Tibial nerve (tissue), 4 donors: ENCODE measurements around the gene TBL1XR1. TPM values are rescaled to one million over a fixed set of nuclear protein-coding genes. Genes with fewer than 3 reads are reported as not detected.

Experiments
- DNase-seq, 2 donors: peaks; one replicate each; pipeline ENCODE4 v3.0.0-alpha.2; 2019; ENCODE audit warnings: low spot score in 2 of 2
- H3K27ac ChIP-seq, 4 donors: fragments of 200-600 bp; sonication (generic) in 3 of 4; one replicate each; pipeline ENCODE4 v1.5.1; 2017 to 2019; ENCODE audit warnings: mild to moderate bottlenecking in 1 of 4
- H3K27me3 ChIP-seq, 2 donors: fragments of 200-600 bp; sonication (generic) in 1 of 2; one replicate each; pipeline versions ENCODE4 v1.5.1 to v1.6.0; 2017 to 2019
- H3K36me3 ChIP-seq, 3 donors: fragments of 200-600 bp; sonication (generic); one replicate each; pipeline ENCODE4 v1.5.1; 2018 to 2019
- H3K4me1 ChIP-seq, 4 donors: fragments of 200-600 bp; sonication (generic) in 3 of 4; one replicate each; pipeline ENCODE4 v1.5.1; 2017 to 2019
- H3K4me3 ChIP-seq, 4 donors: fragments of 200-600 bp; sonication (generic) in 3 of 4; one replicate each; pipeline ENCODE4 v1.5.1; 2017 to 2019; ENCODE audit warnings: mild to moderate bottlenecking in 1 of 4, moderate library complexity in 1 of 4
- H3K9me3 ChIP-seq, 4 donors: fragments of 200-600 bp; sonication (generic) in 3 of 4; one replicate each; pipeline ENCODE4 v1.5.1; 2017 to 2019
- CTCF ChIP-seq, 5 experiments: fragments of 200-600 bp in 3 of 5; fragments of 450-650 bp in 2 of 5; sonication (generic) in 3 of 5; IDR thresholded peaks; one replicate each; pipeline ENCODE4 v1.5.1; 2016 to 2019; ENCODE audit warnings: antibody characterized with exemption in 5 of 5, mild to moderate bottlenecking in 3 of 5, moderate library complexity in 2 of 5
- EP300 ChIP-seq, 2 donors: sonication (generic); formaldehyde crosslinking; IDR thresholded peaks; one replicate each; pipeline ENCODE4 v1.6.1; 2017; ENCODE audit warnings: antibody characterized with exemption in 2 of 2, mild to moderate bottlenecking in 1 of 2
- POLR2A ChIP-seq, 2 donors: fragments of 450-650 bp; IDR thresholded peaks; one replicate each; pipeline ENCODE4 v1.6.1; 2017; ENCODE audit warnings: antibody characterized with exemption in 2 of 2, mild to moderate bottlenecking in 2 of 2, moderate library complexity in 2 of 2
- WGBS, 2 donors: methylation state at CpG; one replicate each; pipeline ENCODE4 v1.1.5; 2018; 5-methylcytosine and 5-hydroxymethylcytosine counted together
- total RNA-seq, 4 donors: library from RNA; depleted of rRNA; stranded (reverse); fragments of >200 nt; gene quantifications; one replicate each; pipeline ENCODE4 v1.1.0, GENCODE V29; 2016

TBL1XR1 gene
- total RNA-seq, 4 donors from 2014 or later = 57.1 to 66.3 (median 62.8) TPM

GRCh38 chr3:177157492-177157891 is 39.8 kb downstream of the TBL1XR1 start:
- Histone ChIP-seq H3K4me3 (no peak overlapping the region), H3K4me1 (peaks cover 0 to 7% (median 3%) of the 10 kb centered on the region in 4 donors), H3K9me3 (peaks cover 0 to 3% (median 0%) of the 10 kb centered on the region in 4 donors), H3K27ac (no peak overlapping the region), H3K36me3 (no peaks in the 10 kb centered on the region), H3K27me3 (no peaks in the 10 kb centered on the region)
- no peak for DNase-seq
- WGBS, 2 donors = 79 to 80% methylated on average over 4 of the region's 4 CpGs
- TF ChIP-seq EP300 (IDR thresholded peaks at IDR 0.05) (no peak), POLR2A (IDR thresholded peaks at IDR 0.05) (no peak), CTCF (IDR thresholded peaks at IDR 0.05) (no peak)

GRCh38 chr3:177154733-177155132 is 42.5 kb downstream of the TBL1XR1 start:
- Histone ChIP-seq H3K4me3 (no peak overlapping the region), H3K27ac (no peak overlapping the region), H3K27me3 (no peaks in the 10 kb centered on the region), H3K36me3 (no peaks in the 10 kb centered on the region), H3K4me1 (peaks cover 3 to 26% (median 13%) of the 10 kb centered on the region in 4 donors), H3K9me3 (no peaks in the 10 kb centered on the region)
- 70 to 72% methylated on average over 3 of the region's 3 CpGs for whole genome bisulfite sequencing, 2 donors
- no peak for TF ChIP-seq EP300 (IDR thresholded peaks at IDR 0.05)
- TF ChIP-seq CTCF (IDR thresholded peaks at IDR 0.05) = no peak
- no peak for TF ChIP-seq POLR2A (IDR thresholded peaks at IDR 0.05)
- no peak for DNase-seq

GRCh38 chr3:177150970-177151627 is 46.2 kb downstream of the TBL1XR1 start:
- Histone ChIP-seq H3K36me3 (no peaks in the 10 kb centered on the region), H3K9me3 (no peaks in the 10 kb centered on the region), H3K27ac (no peak overlapping the region), H3K4me3 (no peak overlapping the region), H3K4me1 (peaks cover 3 to 57% (median 17%) of the 10 kb centered on the region in 4 donors), H3K27me3 (no peaks in the 10 kb centered on the region)
- 61 to 70% methylated on average over 7 of the region's 7 CpGs for WGBS, 2 donors
- no peak for DNase-seq
- no peak for TF ChIP-seq CTCF (IDR thresholded peaks at IDR 0.05)
- TF ChIP-seq POLR2A (IDR thresholded peaks at IDR 0.05) = no peak
- TF ChIP-seq EP300 (IDR thresholded peaks at IDR 0.05) = no peak

GRCh38 chr3:177150218-177150916 is 46.9 kb downstream of the TBL1XR1 start:
- Histone ChIP-seq H3K36me3 (no peaks in the 10 kb centered on the region), H3K27me3 (no peaks in the 10 kb centered on the region), H3K4me3 (no peak overlapping the region), H3K4me1 (peaks cover 3 to 61% (median 24%) of the 10 kb centered on the region in 4 donors), H3K27ac (no peak overlapping the region), H3K9me3 (no peaks in the 10 kb centered on the region)
- no peak for DNase-seq
- WGBS, 2 donors = 52 to 59% methylated on average over 3 of the region's 3 CpGs
- no peak for TF ChIP-seq CTCF (IDR thresholded peaks at IDR 0.05)
- no peak for TF ChIP-seq EP300 (IDR thresholded peaks at IDR 0.05)
- no peak for TF ChIP-seq POLR2A (IDR thresholded peaks at IDR 0.05)

- H3K36me3 ChIP-seq = no peaks in the 10 kb centered on the region
- 76 to 93% methylated on average over 3 of the region's 3 CpGs for WGBS, 2 donors
- no peaks in the 10 kb centered on the region for H3K9me3 ChIP-seq
- H3K4me1 ChIP-seq = peaks cover 3 to 62% (median 27%) of the 10 kb centered on the region in 4 donors
- TF ChIP-seq CTCF (IDR thresholded peaks at IDR 0.05) = no peak
- no peak for TF ChIP-seq EP300 (IDR thresholded peaks at IDR 0.05)
- no peak for TF ChIP-seq POLR2A (IDR thresholded peaks at IDR 0.05)
- DNase-seq = no peak
- H3K27ac ChIP-seq = no peak overlapping the region
- H3K4me3 ChIP-seq = no peak overlapping the region
- no peaks in the 10 kb centered on the region for H3K27me3 ChIP-seq
Measured at GRCh38 chr3:177149106-177149505, 48.2 kb downstream of the TBL1XR1 start.
